Esophagus muscularis mucosa (tissue), 4 donors: ENCODE data around the gene FAM227A. TPM values are rescaled to one million over a fixed set of nuclear protein-coding genes. Genes with fewer than 3 reads are reported as not detected.
"Not testable (repeated sequence)": the region's sequence is repeated elsewhere in the genome, so short reads cannot be mapped to it uniquely, and the experiment has no call there.

Source experiments
- DNase-seq: peaks from one replicate; pipeline ENCODE4 v3.0.0-alpha.2; 2017; ENCODE audit errors: extremely low spot score
- H3K27ac ChIP-seq, 4 donors: fragments of 200-600 bp; sonication (generic); replicated peaks in 1 of 4; 1 replicate in 3 of 4; 2 replicates in 1 of 4; pipeline ENCODE4 v1.5.1; 2016 to 2019; ENCODE audit warnings: mild to moderate bottlenecking in 1 of 4
- H3K27me3 ChIP-seq, 4 donors: fragments of 200-600 bp; sonication (generic); one replicate each; pipeline versions ENCODE4 v1.5.1 to v1.6.0; 2016 to 2019
- H3K36me3 ChIP-seq, 4 donors: fragments of 200-600 bp; sonication (generic); one replicate each; pipeline ENCODE4 v1.5.1; 2016 to 2019
- H3K4me1 ChIP-seq, 4 donors: fragments of 200-600 bp; sonication (generic); one replicate each; pipeline ENCODE4 v1.5.1; 2016 to 2019
- H3K4me3 ChIP-seq, 4 donors: fragments of 200-600 bp; sonication (generic); 1 replicate in 2 of 4; 2 replicates in 2 of 4; pipeline ENCODE4 v1.5.1; 2016 to 2019; ENCODE audit warnings: mild to moderate bottlenecking in 4 of 4, moderate library complexity in 1 of 4
- H3K9me3 ChIP-seq, 4 donors: fragments of 200-600 bp; sonication (generic); 1 replicate in 3 of 4; 2 replicates in 1 of 4; pipeline ENCODE4 v1.5.1; 2016 to 2019
- CTCF ChIP-seq, 3 experiments: fragments of 200-600 bp in 2 of 3; fragments of 450-650 bp in 1 of 3; sonication (generic) in 2 of 3; IDR thresholded peaks; one replicate each; pipeline ENCODE4 v1.5.1; 2017 to 2019; ENCODE audit warnings: antibody characterized with exemption in 3 of 3, mild to moderate bottlenecking in 2 of 3, moderate library complexity in 1 of 3
- EP300 ChIP-seq: sonication (generic); formaldehyde crosslinking; IDR thresholded peaks from one replicate; pipeline ENCODE4 v1.6.1; 2017; ENCODE audit warnings: antibody characterized with exemption
- POLR2A ChIP-seq: fragments of 450-650 bp; IDR thresholded peaks from one replicate; pipeline ENCODE4 v1.6.1; 2017; ENCODE audit warnings: antibody characterized with exemption, moderate library complexity, mild to moderate bottlenecking, low read depth
- POLR2AphosphoS5 ChIP-seq, 2 donors: sonication (generic); formaldehyde crosslinking; IDR thresholded peaks; one replicate each; pipeline ENCODE4 v1.6.1; 2017; ENCODE audit warnings: antibody characterized with exemption in 2 of 2
- WGBS: methylation state at CpG from one replicate; pipeline ENCODE4 v1.1.5; 2018; 5-methylcytosine and 5-hydroxymethylcytosine counted together
- intact Hi-C: fragments of 100-400 bp; cut with DNase I; formaldehyde crosslinking; loops from one replicate; pipeline ENCODE4 v1.15.1; 2023
- total RNA-seq, 4 donors: library from RNA; depleted of rRNA; stranded (reverse); fragments of >200 nt; gene quantifications; one replicate each; pipeline versions ENCODE4 v1.1.0 to v1.2.1, GENCODE V29; 2016

FAM227A gene
- total RNA-seq, 4 donors from 2014 or later, result 0.33 to 2.9 (median 0.86) TPM

GRCh38 chr22:38629108-38629507 lies 27.1 kb downstream of the FAM227A start:
- H3K27ac ChIP-seq, result no peak overlapping the region
- H3K36me3 ChIP-seq, result no peaks in the 10 kb centered on the region
- no peaks in the 10 kb centered on the region for H3K27me3 ChIP-seq
- no peak for DNase-seq
- H3K4me3 ChIP-seq, result no peak overlapping the region
- 87% methylated on average over 4 of the region's 4 CpGs for WGBS
- H3K9me3 ChIP-seq, result no peaks in the 10 kb centered on the region
- TF ChIP-seq EP300 (no peak), CTCF (IDR thresholded peaks at IDR 0.05) (no peak), POLR2AphosphoS5 (IDR thresholded peaks at IDR 0.05) (no peak), POLR2A (no peak)
- intact Hi-C loops, result no loop called here
- no peaks in the 10 kb centered on the region for H3K4me1 ChIP-seq

GRCh38 chr22:38628444-38628843 lies 27.7 kb downstream of the FAM227A start:
- DNase-seq, result no peak
- H3K27ac ChIP-seq, result no peak overlapping the region
- H3K36me3 ChIP-seq, result no peaks in the 10 kb centered on the region
- no peaks in the 10 kb centered on the region for H3K4me1 ChIP-seq
- H3K27me3 ChIP-seq, result no peaks in the 10 kb centered on the region
- TF ChIP-seq POLR2A (no peak), EP300 (no peak), CTCF (IDR thresholded peaks at IDR 0.05) (no peak), POLR2AphosphoS5 (IDR thresholded peaks at IDR 0.05) (no peak)
- intact Hi-C loops, result no loop called here
- 91% methylated on average over 5 of the region's 5 CpGs for WGBS
- no peak overlapping the region for H3K4me3 ChIP-seq
- no peaks in the 10 kb centered on the region for H3K9me3 ChIP-seq

- no peaks in the 10 kb centered on the region for H3K9me3 ChIP-seq
- H3K36me3 ChIP-seq, result no peaks in the 10 kb centered on the region
- H3K4me1 ChIP-seq, result no peaks in the 10 kb centered on the region
- intact Hi-C loops, result no loop called here
- H3K4me3 ChIP-seq, result no peak overlapping the region
- no peaks in the 10 kb centered on the region for H3K27me3 ChIP-seq
- no peak for DNase-seq
- no peak for TF ChIP-seq POLR2AphosphoS5 (IDR thresholded peaks at IDR 0.05)
- no peak for TF ChIP-seq EP300
- no peak for TF ChIP-seq POLR2A
- TF ChIP-seq CTCF (IDR thresholded peaks at IDR 0.05), result no peak
- no peak overlapping the region for H3K27ac ChIP-seq
- WGBS, result 73% methylated on average over 4 of the region's 4 CpGs
Observed at GRCh38 chr22:38623351-38623750, 32.8 kb downstream of the FAM227A start.

GRCh38 chr22:38618682-38619081 lies 37.5 kb downstream of the FAM227A start:
- TF ChIP-seq POLR2AphosphoS5 (IDR thresholded peaks at IDR 0.05) (no peak), CTCF (IDR thresholded peaks at IDR 0.05) (no peak), POLR2A (no peak), EP300 (no peak)
- Histone ChIP-seq H3K4me3 (no peak overlapping the region), H3K27me3 (no peaks in the 10 kb centered on the region), H3K4me1 (peaks cover 0 to 15% (median 8%) of the 10 kb centered on the region in 4 donors), H3K9me3 (no peaks in the 10 kb centered on the region), H3K36me3 (no peaks in the 10 kb centered on the region), H3K27ac (no peak overlapping the region)
- no peak for DNase-seq
- intact Hi-C loops, result no loop called here
- WGBS, result 89% methylated on average over 2 of the region's 2 CpGs

GRCh38 chr22:38618258-38618657 lies 37.9 kb downstream of the FAM227A start:
- Histone ChIP-seq H3K4me3 (no peak overlapping the region), H3K4me1 (peaks cover 0 to 15% (median 8%) of the 10 kb centered on the region in 4 donors), H3K9me3 (no peaks in the 10 kb centered on the region), H3K27ac (no peak overlapping the region), H3K36me3 (no peaks in the 10 kb centered on the region), H3K27me3 (no peaks in the 10 kb centered on the region)
- WGBS, result 100% methylated on average over 1 of the region's 1 CpG
- intact Hi-C loops, result no loop called here
- no peak for TF ChIP-seq CTCF (IDR thresholded peaks at IDR 0.05)
- no peak for TF ChIP-seq EP300
- no peak for TF ChIP-seq POLR2AphosphoS5 (IDR thresholded peaks at IDR 0.05)
- TF ChIP-seq POLR2A, result no peak
- no peak for DNase-seq

- intact Hi-C loops, H3K27me3 ChIP-seq, H3K36me3 ChIP-seq, H3K9me3 ChIP-seq, H3K4me3 ChIP-seq, DNase-seq: not testable (repeated sequence)
- Histone ChIP-seq H3K27ac (peak overlapping the region in 2 of 4 donors; percentile 11 to 57), H3K4me1 (peaks cover 0 to 15% (median 8%) of the 10 kb centered on the region in 4 donors)
- WGBS, result 94% methylated on average over 9 of the region's 9 CpGs
Observed at GRCh38 chr22:38615064-38615405, 41.2 kb downstream of the FAM227A start.
